Stomach smooth muscle (tissue), 2 donors: Measurements from ENCODE around the gene EXOC2.
"Not testable (repeated sequence)": the region's sequence is repeated elsewhere in the genome, so short reads cannot be mapped to it uniquely, and the experiment has no call there.

Experiments
- H3K27ac ChIP-seq: one replicate; pipeline ENCODE4 v1.7.0; 2013; ENCODE audit warnings: mild to moderate bottlenecking, low read length, inconsistent platforms
- H3K27me3 ChIP-seq, 2 donors: one replicate each; pipeline ENCODE4 v1.7.0; 2013; ENCODE audit warnings: low read length in 2 of 2; ENCODE audit not compliant: insufficient read depth in 2 of 2, control insufficient read depth in 1 of 2
- H3K36me3 ChIP-seq, 2 donors: one replicate each; pipeline ENCODE4 v1.7.0; 2013; ENCODE audit warnings: low read length in 2 of 2; ENCODE audit not compliant: control insufficient read depth in 2 of 2, insufficient read depth in 2 of 2
- H3K4me1 ChIP-seq: one replicate; pipeline ENCODE4 v1.7.0; 2013; ENCODE audit warnings: low read length; ENCODE audit not compliant: control insufficient read depth, insufficient read depth
- H3K4me3 ChIP-seq, 2 donors: one replicate each; pipeline ENCODE4 v1.7.0; 2013; ENCODE audit warnings: low read length in 2 of 2
- H3K9ac ChIP-seq, 2 donors: one replicate each; pipeline ENCODE4 v1.7.0; 2013; ENCODE audit warnings: low read length in 2 of 2, mild to moderate bottlenecking in 1 of 2
- H3K9me3 ChIP-seq, 2 donors: one replicate each; pipeline ENCODE4 v1.7.0; 2013; ENCODE audit warnings: low read length in 2 of 2; ENCODE audit not compliant: control insufficient read depth in 2 of 2
- donor health status: healthy.
- donor health status: Pancreatic carcinoma.

EXOC2 gene

DNA sequence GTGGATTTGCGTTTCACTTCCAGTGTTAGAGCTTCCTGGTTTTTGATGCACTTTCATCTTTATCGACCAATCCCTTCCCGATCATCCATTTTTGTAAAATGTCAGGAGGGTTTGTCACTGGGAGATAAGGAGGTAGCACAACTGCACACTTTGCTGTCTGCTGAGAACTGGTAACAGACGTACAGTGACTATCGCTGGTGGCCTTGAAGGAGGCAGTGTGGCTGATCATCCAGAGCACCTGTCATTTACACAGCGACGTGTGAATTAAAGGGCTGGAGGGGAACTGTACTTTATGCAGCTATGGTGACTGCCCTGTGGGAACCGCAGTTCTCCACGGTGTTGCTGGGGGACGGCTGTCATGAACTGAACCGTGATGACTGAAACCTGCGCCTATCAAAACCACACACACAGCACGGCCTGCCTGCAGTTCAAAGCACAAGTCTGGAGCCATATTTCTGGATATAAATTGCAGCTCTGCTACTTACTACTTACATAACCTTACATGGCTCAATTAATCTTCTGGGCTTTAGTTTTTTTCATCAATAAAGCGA lies 86.0 kb downstream of the EXOC2 start:
- H3K4me3 ChIP-seq = no peak overlapping the region
- no peaks in the 10 kb centered on the region for H3K27me3 ChIP-seq
- no peak overlapping the region for H3K9ac ChIP-seq
- no peaks in the 10 kb centered on the region for H3K9me3 ChIP-seq
- peaks cover 10 to 11% of the 10 kb centered on the region in 2 donors for H3K36me3 ChIP-seq
- no peaks in the 10 kb centered on the region for H3K4me1 ChIP-seq
- no peak overlapping the region for H3K27ac ChIP-seq

DNA sequence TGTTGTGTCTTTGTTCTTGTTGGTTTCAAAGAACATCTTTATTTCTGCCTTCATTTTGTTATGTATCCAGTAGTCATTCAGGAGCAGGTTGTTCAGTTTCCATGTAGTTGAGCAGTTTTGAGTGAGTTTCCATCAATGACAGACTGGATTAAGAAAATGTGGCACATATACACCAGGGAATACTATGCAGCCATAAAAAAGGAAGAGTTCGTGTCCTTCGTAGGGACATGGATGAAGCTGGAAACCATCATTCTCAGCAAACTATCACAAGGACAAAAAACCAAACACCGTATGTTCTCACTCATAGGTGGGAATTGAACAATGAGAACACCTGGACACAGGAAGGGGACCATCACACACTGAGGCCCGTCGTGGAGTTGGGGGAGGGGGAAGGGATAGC lies 87.0 kb downstream of the EXOC2 start:
- not testable (repeated sequence) for H3K27me3 ChIP-seq
- peaks cover 10 to 11% of the 10 kb centered on the region in 2 donors for H3K36me3 ChIP-seq

DNA sequence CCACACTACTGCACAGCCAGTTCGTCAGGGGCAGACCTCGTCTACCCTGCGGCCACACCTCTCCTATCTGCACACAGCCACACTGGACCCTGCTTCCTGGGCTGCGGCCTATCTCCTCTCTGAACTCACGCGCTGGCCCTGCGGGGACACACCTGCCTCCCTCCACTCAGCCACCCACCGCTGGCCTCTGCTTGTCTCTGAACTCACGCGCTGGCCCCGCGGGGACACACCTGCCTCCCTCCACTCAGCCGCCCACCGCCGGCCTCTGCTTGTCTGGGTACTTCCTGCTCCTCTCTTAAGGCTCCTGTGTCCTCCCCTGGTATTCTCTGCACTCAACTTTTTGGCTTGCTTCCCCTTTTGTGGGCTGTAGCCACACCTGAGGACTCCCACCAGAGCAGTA lies 88.4 kb downstream of the EXOC2 start:
- no peak overlapping the region for H3K27ac ChIP-seq
- no peaks in the 10 kb centered on the region for H3K4me1 ChIP-seq
- H3K9ac ChIP-seq = no peak overlapping the region
- peaks cover 10 to 11% of the 10 kb centered on the region in 2 donors for H3K36me3 ChIP-seq
- H3K9me3 ChIP-seq = no peaks in the 10 kb centered on the region
- no peak overlapping the region for H3K4me3 ChIP-seq
- H3K27me3 ChIP-seq = no peaks in the 10 kb centered on the region

More for the DNA sequence above, 87.0 kb downstream of the EXOC2 start:
- not testable (repeated sequence) for H3K4me3 ChIP-seq, H3K9ac ChIP-seq, H3K4me1 ChIP-seq, H3K9me3 ChIP-seq, H3K27ac ChIP-seq

DNA sequence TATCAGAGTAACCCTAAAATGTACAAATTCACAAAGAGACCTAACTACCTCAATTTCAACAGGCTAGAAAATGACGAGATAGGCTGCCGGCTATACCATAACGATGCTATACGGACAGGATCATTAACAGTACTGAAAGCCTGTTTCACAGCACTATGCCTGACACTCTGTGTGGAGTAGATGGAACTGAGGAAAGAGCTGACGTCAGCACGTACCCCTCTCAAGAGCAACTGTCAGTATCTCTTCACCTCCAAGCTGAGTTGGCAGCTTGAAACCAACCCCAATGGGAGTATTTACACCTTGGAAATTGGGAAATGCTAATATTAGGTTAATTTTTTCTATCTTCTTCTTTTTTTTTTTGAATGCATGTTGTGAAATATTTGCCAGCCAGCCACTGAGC lies 89.7 kb downstream of the EXOC2 start:
- Histone ChIP-seq H3K4me1 (no peaks in the 10 kb centered on the region), H3K27me3 (no peaks in the 10 kb centered on the region), H3K9ac (no peak overlapping the region), H3K27ac (no peak overlapping the region), H3K4me3 (no peak overlapping the region), H3K9me3 (no peaks in the 10 kb centered on the region), H3K36me3 (peaks cover 4 to 11% of the 10 kb centered on the region in 2 donors)

DNA sequence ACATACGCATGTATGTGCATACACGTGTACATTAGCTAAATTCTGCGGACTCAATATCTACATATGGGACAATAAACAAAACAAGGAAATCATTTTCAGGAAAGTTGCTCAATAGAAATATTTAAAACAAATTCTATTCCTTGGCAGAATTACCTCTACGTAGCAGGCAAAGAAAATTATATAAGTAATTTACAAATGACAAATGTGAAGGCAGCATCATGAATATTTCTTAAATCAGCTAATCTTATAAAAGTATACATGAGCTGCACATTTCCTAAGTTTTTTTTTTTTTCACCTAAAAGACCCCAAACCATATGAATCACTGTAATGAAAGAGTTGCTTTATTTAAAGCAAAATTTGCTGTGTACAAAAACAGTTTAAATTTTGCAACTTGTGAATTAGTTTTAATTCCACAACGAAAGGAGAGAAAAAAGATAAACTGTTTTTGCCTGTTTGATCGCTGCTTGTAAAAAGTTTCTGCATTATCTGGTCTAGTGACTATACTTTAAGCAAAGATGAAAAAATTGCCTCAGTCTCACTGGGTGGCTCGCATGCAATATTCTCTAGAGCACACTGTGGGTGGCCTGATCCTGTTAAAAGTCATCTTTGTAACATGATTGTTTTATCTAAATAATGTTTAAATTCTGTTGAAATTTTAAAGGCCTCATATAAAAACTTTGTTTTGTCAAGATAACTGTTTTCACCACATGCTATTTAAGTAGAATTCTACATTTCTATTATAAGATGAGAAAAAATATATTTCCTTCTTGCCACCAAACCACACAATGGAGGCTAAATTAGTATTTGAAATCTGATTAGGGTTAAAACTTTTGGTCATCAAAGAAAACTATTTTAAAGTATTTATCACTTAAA lies 93.1 kb downstream of the EXOC2 start:
- Histone ChIP-seq H3K9ac (no peak overlapping the region), H3K27me3 (no peaks in the 10 kb centered on the region), H3K4me3 (no peak overlapping the region), H3K9me3 (no peaks in the 10 kb centered on the region), H3K27ac (no peak overlapping the region), H3K36me3 (peaks cover 2 to 3% of the 10 kb centered on the region in 2 donors), H3K4me1 (peaks cover 7% of the 10 kb centered on the region)

DNA sequence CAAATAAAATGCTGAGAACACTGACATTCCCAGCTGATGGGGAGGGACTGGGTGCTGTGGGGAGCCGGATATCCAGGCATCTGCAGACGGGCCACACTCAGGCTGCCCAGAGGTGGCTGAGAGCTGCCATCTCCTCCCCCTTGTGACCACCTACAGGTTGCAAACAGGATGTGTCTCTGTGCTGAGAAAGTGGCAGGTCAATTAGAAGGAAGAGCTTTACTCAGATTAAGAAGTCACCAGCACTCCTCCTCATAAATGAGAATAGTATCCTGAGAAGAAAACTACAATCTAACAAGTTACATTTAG lies 99.1 kb downstream of the EXOC2 start:
- Histone ChIP-seq H3K27me3 (no peaks in the 10 kb centered on the region), H3K4me1 (peaks cover 16% of the 10 kb centered on the region), H3K4me3 (peak overlapping the region; percentile 8 to 12), H3K9ac (peak overlapping the region in 1 of 2 donors; percentile 55), H3K36me3 (peaks cover 5 to 8% of the 10 kb centered on the region in 2 donors), H3K27ac (peak overlapping the region; percentile 49), H3K9me3 (no peaks in the 10 kb centered on the region)

DNA sequence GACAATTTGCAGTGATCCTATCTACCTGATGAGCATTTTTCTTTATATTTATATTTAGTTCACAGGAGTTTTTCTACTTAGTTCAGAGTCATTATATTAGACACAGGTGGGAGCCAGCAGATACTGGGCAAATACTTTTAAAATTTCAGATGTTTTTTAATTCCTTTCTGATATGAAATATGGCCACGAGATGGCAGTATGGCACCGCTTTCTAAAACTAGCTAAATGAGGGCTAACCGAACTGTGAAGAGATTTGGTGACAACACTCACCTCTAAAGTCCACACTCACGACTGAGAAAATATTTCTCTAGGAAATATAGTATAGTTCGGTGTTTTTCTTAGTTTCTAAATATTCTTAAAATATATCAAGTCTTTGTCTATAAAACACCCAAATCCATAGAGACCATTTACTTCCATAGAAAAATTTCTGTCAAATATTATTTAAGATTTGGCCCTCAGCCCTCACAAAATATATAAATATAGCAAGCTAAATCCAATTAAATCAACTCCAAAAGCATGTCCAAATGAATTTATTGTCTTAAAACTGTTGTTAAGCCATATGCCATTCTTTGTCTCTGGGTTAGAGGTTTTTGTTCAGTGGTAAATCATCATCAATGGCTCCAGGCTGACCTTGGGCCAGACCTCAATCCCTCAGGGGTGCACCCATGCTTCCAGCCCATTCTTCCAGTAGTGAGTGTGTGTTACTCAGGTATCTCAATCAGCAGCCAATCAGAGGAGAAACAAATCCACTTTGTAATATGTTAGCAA lies 99.6 kb downstream of the EXOC2 start:
- no peaks in the 10 kb centered on the region for H3K9me3 ChIP-seq
- H3K36me3 ChIP-seq = peaks cover 5 to 8% of the 10 kb centered on the region in 2 donors
- peak overlapping the region; percentile 49 for H3K27ac ChIP-seq
- H3K9ac ChIP-seq = peak overlapping the region in 1 of 2 donors; percentile 55
- H3K4me1 ChIP-seq = peaks cover 16% of the 10 kb centered on the region
- H3K27me3 ChIP-seq = no peaks in the 10 kb centered on the region
- H3K4me3 ChIP-seq = peak overlapping the region in 1 of 2 donors; percentile 8

DNA sequence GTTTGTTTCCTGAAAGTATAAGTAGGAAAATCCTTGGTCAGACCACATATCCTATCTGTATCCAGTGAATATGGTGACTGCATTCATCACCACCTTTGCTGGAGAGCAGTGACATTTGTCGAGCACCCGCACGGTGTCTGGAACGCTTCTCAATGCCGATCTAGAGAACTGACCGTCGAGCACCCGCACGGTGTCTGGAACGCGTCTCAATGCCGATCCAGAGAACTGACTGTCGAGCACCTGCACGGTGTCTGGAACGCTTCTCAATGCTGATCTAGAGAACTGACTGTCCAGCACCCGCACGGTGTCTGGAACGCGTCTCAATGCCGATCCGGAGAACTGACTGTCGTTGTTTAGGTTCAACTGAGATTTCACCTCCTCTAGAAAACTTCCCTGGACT lies 103.8 kb downstream of the EXOC2 start:
- peaks cover 18% of the 10 kb centered on the region for H3K4me1 ChIP-seq
- peak overlapping the region; percentile 75 for H3K27ac ChIP-seq
- H3K27me3 ChIP-seq = no peaks in the 10 kb centered on the region
- no peak overlapping the region for H3K4me3 ChIP-seq
- H3K9me3 ChIP-seq = no peaks in the 10 kb centered on the region
- no peak overlapping the region for H3K9ac ChIP-seq
- H3K36me3 ChIP-seq = peaks cover 5 to 6% of the 10 kb centered on the region in 2 donors

DNA sequence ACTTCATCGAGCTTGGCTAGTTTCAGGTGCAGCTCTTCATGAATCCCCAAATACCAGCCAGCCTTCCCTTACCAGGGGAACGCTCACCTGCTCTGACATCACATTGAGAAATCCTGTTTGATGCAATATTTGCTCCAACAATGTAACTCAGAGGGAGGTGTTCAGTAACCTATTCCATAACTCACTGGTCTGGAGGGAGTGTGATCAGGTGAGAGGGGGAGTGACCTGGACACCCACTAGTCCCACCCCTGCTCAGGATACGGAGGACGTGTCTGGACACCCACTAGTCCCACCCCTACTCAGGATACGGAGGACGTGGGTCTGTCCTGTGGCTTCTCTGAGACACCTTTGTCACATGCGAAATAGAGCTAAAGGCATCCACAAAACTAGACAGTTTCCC lies 106.4 kb downstream of the EXOC2 start:
- H3K4me1 ChIP-seq = peaks cover 21% of the 10 kb centered on the region
- no peak overlapping the region for H3K9ac ChIP-seq
- H3K36me3 ChIP-seq = peaks cover 3 to 5% of the 10 kb centered on the region in 2 donors
- no peaks in the 10 kb centered on the region for H3K27me3 ChIP-seq
- no peaks in the 10 kb centered on the region for H3K9me3 ChIP-seq
- peak overlapping the region; percentile 64 for H3K27ac ChIP-seq
- H3K4me3 ChIP-seq = no peak overlapping the region

DNA sequence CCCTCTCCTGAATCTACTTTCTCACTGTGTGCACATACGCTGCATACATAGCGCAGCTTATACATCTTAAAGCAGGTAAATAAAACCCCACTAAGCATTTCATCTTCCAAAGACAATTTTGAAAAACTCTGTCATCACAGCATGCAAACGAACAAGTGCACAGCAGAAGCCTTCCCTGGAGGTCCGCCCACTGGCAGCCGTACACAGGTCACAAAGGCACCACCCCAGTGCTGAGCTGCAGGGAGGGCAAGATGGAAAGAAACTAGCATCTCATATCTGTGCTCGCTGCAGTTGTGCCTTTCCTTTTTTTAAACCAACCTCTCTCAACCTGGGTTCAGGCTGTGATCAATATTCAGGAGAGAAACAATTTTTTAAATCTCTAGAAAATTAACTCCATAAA lies 109.3 kb downstream of the EXOC2 start:
- H3K27me3 ChIP-seq = no peaks in the 10 kb centered on the region
- H3K9me3 ChIP-seq = no peaks in the 10 kb centered on the region
- peak overlapping the region; percentile 60 for H3K27ac ChIP-seq
- H3K4me1 ChIP-seq = peaks cover 17% of the 10 kb centered on the region
- no peaks in the 10 kb centered on the region for H3K36me3 ChIP-seq
- H3K9ac ChIP-seq = peak overlapping the region; percentile 6 to 30
- peak overlapping the region; percentile 22 to 55 for H3K4me3 ChIP-seq
